Measurements from ENCODE around the gene ELP5.

DNA sequence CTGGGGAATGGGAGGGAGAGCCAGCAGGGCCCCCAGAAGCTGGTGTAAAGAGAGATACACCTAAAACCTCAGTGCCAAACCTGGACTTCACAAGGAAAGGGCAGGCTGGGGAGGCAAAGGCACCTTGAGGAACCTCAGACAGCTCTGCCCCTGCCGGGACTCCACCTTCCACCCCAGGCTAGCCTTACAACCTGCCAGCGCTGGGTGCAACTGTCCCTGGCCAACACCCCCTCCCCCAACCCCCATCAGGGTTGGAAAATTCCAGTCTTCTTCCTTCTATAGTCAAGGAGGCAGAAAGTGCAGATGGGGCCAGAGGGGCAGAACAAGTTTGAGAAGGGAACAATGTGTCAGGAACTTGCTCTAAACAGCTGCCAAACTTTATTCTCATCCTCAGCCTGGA, 40.2 kb downstream of the ELP5 start:
- TF ChIP-seq, protein P1, sequence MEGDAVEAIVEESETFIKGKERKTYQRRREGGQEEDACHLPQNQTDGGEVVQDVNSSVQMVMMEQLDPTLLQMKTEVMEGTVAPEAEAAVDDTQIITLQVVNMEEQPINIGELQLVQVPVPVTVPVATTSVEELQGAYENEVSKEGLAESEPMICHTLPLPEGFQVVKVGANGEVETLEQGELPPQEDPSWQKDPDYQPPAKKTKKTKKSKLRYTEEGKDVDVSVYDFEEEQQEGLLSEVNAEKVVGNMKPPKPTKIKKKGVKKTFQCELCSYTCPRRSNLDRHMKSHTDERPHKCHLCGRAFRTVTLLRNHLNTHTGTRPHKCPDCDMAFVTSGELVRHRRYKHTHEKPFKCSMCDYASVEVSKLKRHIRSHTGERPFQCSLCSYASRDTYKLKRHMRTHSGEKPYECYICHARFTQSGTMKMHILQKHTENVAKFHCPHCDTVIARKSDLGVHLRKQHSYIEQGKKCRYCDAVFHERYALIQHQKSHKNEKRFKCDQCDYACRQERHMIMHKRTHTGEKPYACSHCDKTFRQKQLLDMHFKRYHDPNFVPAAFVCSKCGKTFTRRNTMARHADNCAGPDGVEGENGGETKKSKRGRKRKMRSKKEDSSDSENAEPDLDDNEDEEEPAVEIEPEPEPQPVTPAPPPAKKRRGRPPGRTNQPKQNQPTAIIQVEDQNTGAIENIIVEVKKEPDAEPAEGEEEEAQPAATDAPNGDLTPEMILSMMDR (IDR thresholded peaks at IDR 0.05; ENCODE audit: insufficient read depth, low read depth, low read length) = no peak
- no peak for TF ChIP-seq EZH2 (IDR thresholded peaks at IDR 0.05; ENCODE audit: insufficient read depth, low read length)
